Skeletal muscle tissue (tissue), 4 donors: Measurements from ENCODE around the gene ADGRD1. TPM values are rescaled to one million over a fixed set of nuclear protein-coding genes. Genes with fewer than 3 reads are reported as not detected.
A peak's percentile ranks its signal among the peaks of the same experiment; 100 is the strongest.
"Not testable (repeated sequence)": the region's sequence is repeated elsewhere in the genome, so short reads cannot be mapped to it uniquely, and the experiment has no call there.

Source experiments
- H3K27ac ChIP-seq: one replicate; pipeline ENCODE4 v1.7.0; 2013; ENCODE audit warnings: mild to moderate bottlenecking, low read depth, low read length, inconsistent platforms
- H3K27me3 ChIP-seq, 3 donors: one replicate each; pipeline ENCODE4 v1.7.0; 2013; ENCODE audit warnings: low read length in 3 of 3; ENCODE audit not compliant: control insufficient read depth in 3 of 3, insufficient read depth in 3 of 3
- H3K36me3 ChIP-seq, 3 donors: one replicate each; pipeline ENCODE4 v1.7.0; 2013; ENCODE audit warnings: low read length in 3 of 3; ENCODE audit not compliant: control insufficient read depth in 3 of 3, insufficient read depth in 3 of 3
- H3K4me1 ChIP-seq, 3 donors: one replicate each; pipeline ENCODE4 v1.7.0; 2013; ENCODE audit warnings: low read length in 3 of 3, mild to moderate bottlenecking in 3 of 3; ENCODE audit not compliant: control insufficient read depth in 3 of 3, insufficient read depth in 3 of 3
- H3K4me3 ChIP-seq, 3 donors: one replicate each; pipeline ENCODE4 v1.7.0; 2013; ENCODE audit warnings: low read length in 3 of 3
- H3K9ac ChIP-seq, 3 donors: one replicate each; pipeline ENCODE4 v1.7.0; 2013; ENCODE audit warnings: low read length in 3 of 3, mild to moderate bottlenecking in 3 of 3, moderate library complexity in 2 of 3, low read depth in 1 of 3
- H3K9me3 ChIP-seq, 3 donors: one replicate each; pipeline ENCODE4 v1.7.0; 2013; ENCODE audit warnings: low read length in 3 of 3; ENCODE audit not compliant: control insufficient read depth in 3 of 3
- total RNA-seq: library from RNA; depleted of rRNA; stranded (reverse); fragments of >200 nt; gene quantifications from one replicate; pipeline ENCODE4 v1.2.3, GENCODE V29; 2014
- donor health status: Osteomylitis.

The ADGRD1 gene
- total RNA-seq, 1 donor from 2014 or later: 7.8 TPM

- Histone ChIP-seq H3K27ac (no peak overlapping the region), H3K9ac (no peak overlapping the region), H3K27me3 (no peaks in the 10 kb centered on the region), H3K9me3 (no peaks in the 10 kb centered on the region), H3K4me3 (no peak overlapping the region), H3K4me1 (peaks cover 0 to 2% (median 0%) of the 10 kb centered on the region in 3 donors), H3K36me3 (peaks cover 0 to 14% (median 2%) of the 10 kb centered on the region in 3 donors)
These were observed 36.3 kb downstream of the ADGRD1 start for GRCh38 chr12:130990034-130990433.

GRCh38 chr12:130992448-130992847 lies 38.7 kb downstream of the ADGRD1 start:
- Histone ChIP-seq H3K36me3 (peaks cover 0 to 9% (median 2%) of the 10 kb centered on the region in 3 donors), H3K4me1 (peaks cover 0 to 2% (median 0%) of the 10 kb centered on the region in 3 donors), H3K9ac (no peak overlapping the region), H3K9me3 (no peaks in the 10 kb centered on the region), H3K27me3 (no peaks in the 10 kb centered on the region), H3K27ac (no peak overlapping the region), H3K4me3 (no peak overlapping the region)

GRCh38 chr12:130992979-130993538 lies 39.4 kb downstream of the ADGRD1 start:
- H3K9me3 ChIP-seq: no peaks in the 10 kb centered on the region
- H3K27ac ChIP-seq: no peak overlapping the region
- peaks cover 0 to 2% (median 0%) of the 10 kb centered on the region in 3 donors for H3K4me1 ChIP-seq
- no peaks in the 10 kb centered on the region for H3K27me3 ChIP-seq
- no peak overlapping the region for H3K4me3 ChIP-seq
- peaks cover 0 to 9% (median 2%) of the 10 kb centered on the region in 3 donors for H3K36me3 ChIP-seq
- no peak overlapping the region for H3K9ac ChIP-seq

GRCh38 chr12:130993759-130994670 lies 40.3 kb downstream of the ADGRD1 start:
- H3K36me3 ChIP-seq: peaks cover 0 to 9% (median 2%) of the 10 kb centered on the region in 3 donors
- no peak overlapping the region for H3K9ac ChIP-seq
- no peaks in the 10 kb centered on the region for H3K9me3 ChIP-seq
- H3K27ac ChIP-seq: no peak overlapping the region
- no peak overlapping the region for H3K4me3 ChIP-seq
- H3K27me3 ChIP-seq: no peaks in the 10 kb centered on the region
- H3K4me1 ChIP-seq: peaks cover 0 to 2% (median 0%) of the 10 kb centered on the region in 3 donors

GRCh38 chr12:130994821-130995375 lies 41.2 kb downstream of the ADGRD1 start:
- Histone ChIP-seq H3K4me1 (peaks cover 0 to under 1% (median 0%) of the 10 kb centered on the region in 3 donors), H3K36me3 (peaks cover 0 to 9% (median 2%) of the 10 kb centered on the region in 3 donors), H3K4me3 (no peak overlapping the region), H3K9me3 (no peaks in the 10 kb centered on the region), H3K27ac (no peak overlapping the region), H3K27me3 (no peaks in the 10 kb centered on the region), H3K9ac (no peak overlapping the region)

GRCh38 chr12:130995386-130995969 lies 41.8 kb downstream of the ADGRD1 start:
- H3K4me1 ChIP-seq, H3K36me3 ChIP-seq, H3K4me3 ChIP-seq, H3K27me3 ChIP-seq, H3K27ac ChIP-seq, H3K9ac ChIP-seq, H3K9me3 ChIP-seq: not testable (repeated sequence)

- Histone ChIP-seq H3K27me3 (peaks cover 0 to 2% (median 0%) of the 10 kb centered on the region in 3 donors), H3K36me3 (peaks cover 0 to 9% (median 2%) of the 10 kb centered on the region in 3 donors), H3K9ac (no peak overlapping the region), H3K27ac (no peak overlapping the region), H3K9me3 (no peaks in the 10 kb centered on the region), H3K4me1 (peaks cover 11 to 17% (median 16%) of the 10 kb centered on the region in 3 donors), H3K4me3 (no peak overlapping the region)
These were observed 44.4 kb downstream of the ADGRD1 start for GRCh38 chr12:130998136-130998535.

- H3K4me1 ChIP-seq: peaks cover 11 to 30% (median 23%) of the 10 kb centered on the region in 3 donors
- no peak overlapping the region for H3K4me3 ChIP-seq
- H3K9ac ChIP-seq: no peak overlapping the region
- no peaks in the 10 kb centered on the region for H3K36me3 ChIP-seq
- no peaks in the 10 kb centered on the region for H3K9me3 ChIP-seq
- no peak overlapping the region for H3K27ac ChIP-seq
- peaks cover 0 to 2% (median 0%) of the 10 kb centered on the region in 3 donors for H3K27me3 ChIP-seq
These were observed 46.3 kb downstream of the ADGRD1 start for GRCh38 chr12:131000000-131000486.

- Histone ChIP-seq H3K27ac (peak overlapping the region; percentile 87), H3K27me3 (peaks cover 0 to 8% (median 0%) of the 10 kb centered on the region in 3 donors), H3K4me3 (no peak overlapping the region), H3K9ac (peak overlapping the region in 2 of 3 donors; percentile 67 to 74), H3K9me3 (no peaks in the 10 kb centered on the region), H3K36me3 (no peaks in the 10 kb centered on the region), H3K4me1 (peaks cover 11 to 42% (median 26%) of the 10 kb centered on the region in 3 donors)
These were observed 47.8 kb downstream of the ADGRD1 start for GRCh38 chr12:131001493-131001892.
